H1 (cell line): Measurements from ENCODE around the gene FTCDNL1. TPM values are rescaled to one million over a fixed set of nuclear protein-coding genes. Genes with fewer than 3 reads are reported as not detected.

Source experiments
- CTCF ChIA-PET: fragments of 300-600 bp; sonication (Branson Sonifier 250); formaldehyde crosslinking; loops from one replicate; lab custom pipeline; 2021; ENCODE audit not compliant: partially characterized antibody; lab: Charles Lee
- POLR2A ChIA-PET: fragments of 300-600 bp; sonication (Branson Sonifier 250); formaldehyde crosslinking; loops from one replicate; lab custom pipeline; 2021; ENCODE audit warnings: inconsistent platforms; ENCODE audit not compliant: partially characterized antibody; lab: Charles Lee
- DNase-seq, 2 experiments: peaks; one replicate each; pipeline versions ENCODE4 v3.0.0 to v3.0.0-alpha.2; 2010 to 2022; ENCODE audit warnings: low spot score in 2 of 2, low read depth in 1 of 2, mixed read lengths in 1 of 2
- FAIRE-seq: peaks from 2 replicates; lab custom pipeline; 2011; peaks lifted over from hg19 to GRCh38; lab: Jason Lieb, UNC
- H2AFZ ChIP-seq: 2 replicates; pipeline ENCODE4 v1.8.1; 2012; ENCODE audit warnings: low read length, inconsistent platforms
- H2AK5ac ChIP-seq: 2 replicates; pipeline ENCODE4 v1.6.1; 2013; ENCODE audit warnings: low read depth, low read length
- H2BK120ac ChIP-seq: replicated peaks from 2 replicates; pipeline ENCODE3; 2013; ENCODE audit warnings: low read depth, low read length, inconsistent platforms
- H2BK12ac ChIP-seq: 2 replicates; pipeline ENCODE4 v1.6.1; 2013; ENCODE audit warnings: low read depth, low read length
- H2BK15ac ChIP-seq: 2 replicates; pipeline ENCODE4 v1.6.1; 2013; ENCODE audit warnings: low read length
- H2BK20ac ChIP-seq: 2 replicates; pipeline ENCODE4 v1.6.1; 2013; ENCODE audit warnings: low read length
- H2BK5ac ChIP-seq: 2 replicates; pipeline ENCODE4 v1.6.1; 2013; ENCODE audit warnings: low read depth, low read length
- H3K14ac ChIP-seq: 2 replicates; pipeline ENCODE4 v1.6.1; 2013; ENCODE audit warnings: inconsistent platforms; ENCODE audit not compliant: insufficient read length
- H3K18ac ChIP-seq: 2 replicates; pipeline ENCODE4 v1.6.1; 2013; ENCODE audit warnings: low read length; ENCODE audit errors: extremely low read depth
- H3K23ac ChIP-seq: 2 replicates; pipeline ENCODE4 v1.6.1; 2013; ENCODE audit warnings: inconsistent platforms; ENCODE audit not compliant: insufficient read length
- H3K23me2 ChIP-seq: 2 replicates; pipeline ENCODE4 v1.6.1; 2013; ENCODE audit warnings: low read depth, low read length
- H3K27ac ChIP-seq: 2 replicates; pipeline ENCODE4 v1.6.1; 2011; ENCODE audit warnings: low read depth, low read length, inconsistent platforms
- H3K27me3 ChIP-seq, 4 experiments: replicated peaks in 1 of 4; 1 replicate in 1 of 4; 2 replicates in 3 of 4; pipeline versions ENCODE4 v1.6.1 to v1.8.1; 2011 to 2013; ENCODE audit warnings: low read length in 3 of 4, mild to moderate bottlenecking in 3 of 4, inconsistent platforms in 2 of 4, mixed read lengths in 2 of 4, moderate library complexity in 1 of 4; ENCODE audit not compliant: control insufficient read depth in 3 of 4, insufficient read depth in 3 of 4; ENCODE audit errors: extremely low read depth in 1 of 4
- H3K36me3 ChIP-seq, 4 experiments: 2 replicates each; pipeline versions ENCODE4 v1.6.1 to v1.8.1; 2011 to 2013; ENCODE audit warnings: mild to moderate bottlenecking in 4 of 4, low read length in 3 of 4, moderate library complexity in 2 of 4, control low read depth in 1 of 4, inconsistent platforms in 1 of 4; ENCODE audit not compliant: insufficient read depth in 4 of 4, control insufficient read depth in 2 of 4
- H3K4ac ChIP-seq: replicated peaks from 2 replicates; pipeline ENCODE3; 2013; ENCODE audit warnings: low read length, low read depth, mixed read lengths, inconsistent platforms; ENCODE audit not compliant: insufficient read length
- H3K4me1 ChIP-seq, 4 experiments: replicated peaks in 1 of 4; 1 replicate in 1 of 4; 2 replicates in 3 of 4; pipeline versions ENCODE4 v1.6.1 to v1.8.1; 2011 to 2013; ENCODE audit warnings: low read length in 3 of 4, inconsistent platforms in 2 of 4, mixed read lengths in 1 of 4; ENCODE audit not compliant: insufficient read depth in 4 of 4, control insufficient read depth in 3 of 4
- H3K4me2 ChIP-seq, 2 experiments: 2 replicates each; pipeline versions ENCODE4 v1.6.1 to v1.8.1; 2011 to 2013; ENCODE audit warnings: low read depth in 2 of 2, low read length in 2 of 2, control low read depth in 1 of 2, inconsistent platforms in 1 of 2, mild to moderate bottlenecking in 1 of 2; ENCODE audit not compliant: insufficient read depth in 1 of 2
- H3K4me3 ChIP-seq, 4 experiments: fragments of 200-600, 300-600 bp in 1 of 4; sonication (generic), shearing (Covaris generic), sonication (Bioruptor Twin) in 1 of 4; 2 replicates each; pipeline versions ENCODE4 v1.5.1 to v1.8.1; 2011 to 2016; ENCODE audit warnings: low read length in 4 of 4, low read depth in 3 of 4, control low read depth in 2 of 4, inconsistent platforms in 2 of 4, mild to moderate bottlenecking in 2 of 4, mixed read lengths in 1 of 4, moderate library complexity in 1 of 4; ENCODE audit not compliant: insufficient read depth in 2 of 4; ENCODE audit errors: extremely low read depth in 1 of 4
- H3K56ac ChIP-seq: replicated peaks from 2 replicates; pipeline ENCODE3; 2013; ENCODE audit warnings: low read depth, mild to moderate bottlenecking, mixed read lengths, low read length, inconsistent platforms; ENCODE audit not compliant: insufficient read length
- H3K79me1 ChIP-seq: 2 replicates; pipeline ENCODE4 v1.6.1; 2013; ENCODE audit warnings: low read depth, low read length, control low read depth
- H3K79me2 ChIP-seq, 2 experiments: 2 replicates each; pipeline versions ENCODE4 v1.6.1 to v1.8.1; 2012 to 2013; ENCODE audit warnings: low read length in 2 of 2, mild to moderate bottlenecking in 2 of 2, inconsistent platforms in 1 of 2; ENCODE audit not compliant: insufficient read depth in 2 of 2, control insufficient read depth in 1 of 2
- H3K9ac ChIP-seq, 4 experiments: replicated peaks in 1 of 4; 1 replicate in 1 of 4; 2 replicates in 3 of 4; pipeline versions ENCODE4 v1.6.1 to v1.8.1; 2011 to 2013; ENCODE audit warnings: low read depth in 3 of 4, low read length in 3 of 4, control low read depth in 2 of 4, mild to moderate bottlenecking in 2 of 4, moderate library complexity in 2 of 4, inconsistent platforms in 1 of 4; ENCODE audit errors: extremely low read depth in 1 of 4
- H3K9me3 ChIP-seq, 2 experiments: 2 replicates each; pipeline versions ENCODE4 v1.6.1 to v1.8.1; 2012 to 2013; ENCODE audit warnings: mild to moderate bottlenecking in 2 of 2, moderate library complexity in 2 of 2, control low read depth in 1 of 2, inconsistent platforms in 1 of 2, low read depth in 1 of 2, low read length in 1 of 2, mixed read lengths in 1 of 2; ENCODE audit not compliant: insufficient read depth in 2 of 2
- H4K20me1 ChIP-seq, 2 experiments: replicated peaks in 1 of 2; 2 replicates each; pipeline versions ENCODE3 to v1.8.1; 2011 to 2013; ENCODE audit warnings: inconsistent platforms in 2 of 2, low read length in 2 of 2, mild to moderate bottlenecking in 1 of 2; ENCODE audit not compliant: insufficient read depth in 2 of 2, control insufficient read depth in 1 of 2
- H4K5ac ChIP-seq: 2 replicates; pipeline ENCODE4 v1.6.1; 2013; ENCODE audit warnings: low read length, low read depth, mixed read lengths, inconsistent platforms; ENCODE audit not compliant: insufficient read length
- H4K8ac ChIP-seq: 2 replicates; pipeline ENCODE4 v1.8.0; 2013; ENCODE audit warnings: mild to moderate bottlenecking, moderate library complexity, low read length, inconsistent platforms; ENCODE audit not compliant: insufficient read depth; ENCODE audit errors: extremely low read depth
- H4K91ac ChIP-seq: replicated peaks from 2 replicates; pipeline ENCODE3; 2013; ENCODE audit warnings: low read length, mixed read lengths, inconsistent platforms; ENCODE audit not compliant: insufficient read length
- BCL11A ChIP-seq, 2 experiments: IDR thresholded peaks; one replicate each; pipeline ENCODE4 v1.6.1; 2011; ENCODE audit warnings: low read depth in 2 of 2, low read length in 2 of 2, mild to moderate bottlenecking in 2 of 2
- CBX5 ChIP-seq: fragments of 300-800, 300-1000 bp; sonication (generic); IDR thresholded peaks from 2 replicates; pipeline ENCODE4 v1.7.1; 2016; ENCODE audit warnings: antibody characterized with exemption, low read length, low read depth
- EP300 ChIP-seq, 2 experiments: IDR thresholded peaks; 1 replicate in 1 of 2; 2 replicates in 1 of 2; pipeline ENCODE4 v1.6.1; 2011 to 2012; ENCODE audit warnings: low read depth in 2 of 2, low read length in 2 of 2, mild to moderate bottlenecking in 2 of 2, borderline replicate concordance in 1 of 2, inconsistent platforms in 1 of 2, moderate library complexity in 1 of 2
- GTF2F1 ChIP-seq: IDR thresholded peaks from 2 replicates; pipeline ENCODE4 v1.6.1; 2012; ENCODE audit warnings: low read depth, low read length, improper control_type of control experiment, borderline replicate concordance
- JUND ChIP-seq: IDR thresholded peaks from 2 replicates; pipeline ENCODE4 v1.6.1; 2011; ENCODE audit warnings: mild to moderate bottlenecking, improper control_type of control experiment, low read length
- MAX ChIP-seq: IDR thresholded peaks from 2 replicates; pipeline ENCODE4 v1.6.1; 2012; ENCODE audit warnings: inconsistent platforms
- PHF8 ChIP-seq: fragments of 200-600 bp; sonication (generic); conservative IDR thresholded peaks from 2 replicates; pipeline ENCODE4 v1.7.1; 2012; ENCODE audit warnings: low read depth, mild to moderate bottlenecking, inconsistent platforms, low read length, moderate library complexity
- POU5F1 ChIP-seq: IDR thresholded peaks from 2 replicates; pipeline ENCODE4 v1.6.1; 2011; ENCODE audit warnings: low read depth, mild to moderate bottlenecking, low read length, moderate library complexity
- RXRA ChIP-seq: IDR thresholded peaks from 2 replicates; pipeline ENCODE4 v1.6.1; 2011; ENCODE audit warnings: low read depth, mild to moderate bottlenecking, low read length, moderate library complexity; ENCODE audit not compliant: insufficient read depth
- SAP30 ChIP-seq: fragments of 300-600 bp; sonication (generic); IDR thresholded peaks from 2 replicates; pipeline ENCODE4 v1.7.1; 2012; ENCODE audit warnings: low read length, moderate library complexity, mild to moderate bottlenecking, inconsistent platforms; ENCODE audit not compliant: insufficient read depth, insufficient replicate concordance
- SP4 ChIP-seq: IDR thresholded peaks from 2 replicates; pipeline ENCODE4 v1.6.1; 2012; ENCODE audit warnings: low read length, inconsistent platforms
- TAF1 ChIP-seq: IDR thresholded peaks from 2 replicates; pipeline ENCODE4 v1.6.1; 2011; ENCODE audit warnings: mild to moderate bottlenecking, low read depth, low read length
- TAF7 ChIP-seq: optimal IDR thresholded peaks from 2 replicates; pipeline ENCODE3; 2011; ENCODE audit warnings: low read depth, mild to moderate bottlenecking, inconsistent platforms, low read length, moderate library complexity, borderline replicate concordance
- TEAD4 ChIP-seq: IDR thresholded peaks from 2 replicates; pipeline ENCODE4 v1.6.1; 2012; ENCODE audit warnings: low read depth, low read length, inconsistent platforms, mixed read lengths
- WGBS, 2 experiments: shearing (Covaris generic) in 1 of 2; methylation state at CpG; one replicate each; pipeline versions ENCODE4 v1.1.6 to v1.1.7; 2013 to 2015; ENCODE audit warnings: low lambda C conversion rate in 2 of 2, mixed read lengths in 2 of 2, inconsistent platforms in 1 of 2, low coverage in 1 of 2, missing lambda C conversion rate in 1 of 2; ENCODE audit not compliant: insufficient replicate concordance in 2 of 2, insufficient coverage in 1 of 2, insufficient read length in 1 of 2; ENCODE audit errors: extremely low coverage in 1 of 2, missing lambda C conversion rate in 1 of 2; 5-methylcytosine and 5-hydroxymethylcytosine counted together
- polyA plus RNA-seq, 7 experiments: library from polyadenylated mRNA; depleted of rRNA in 3 of 7; stranded (reverse) in 5 of 7; unstranded in 2 of 7; fragments of >200 nt in 5 of 7; fragments of 200-250 nt in 2 of 7; gene quantifications; 1 replicate in 5 of 7; 2 replicates in 1 of 7; 4 replicates in 1 of 7; pipeline versions ENCODE4 v1.2.1 to v1.2.3, GENCODE V29; 2011 to 2013; ENCODE audit warnings: missing spikeins in 2 of 7, mixed read lengths in 2 of 7
- total RNA-seq: library from RNA; stranded (reverse); fragmentation: NEBNext Ultra II Directional; extraction: Animal tissue kit (Norgen Biotek cat#: 25700); gene quantifications from 2 replicates; pipeline ENCODE4 v1.2.1, GENCODE V29; 2021

The FTCDNL1 gene
- total and polyA plus RNA-seq, 2 of the 8 experiments (the other 6 are each of a cell fraction or from before 2014, with no cell fraction given), result 0.41 to 0.97 TPM

DNA sequence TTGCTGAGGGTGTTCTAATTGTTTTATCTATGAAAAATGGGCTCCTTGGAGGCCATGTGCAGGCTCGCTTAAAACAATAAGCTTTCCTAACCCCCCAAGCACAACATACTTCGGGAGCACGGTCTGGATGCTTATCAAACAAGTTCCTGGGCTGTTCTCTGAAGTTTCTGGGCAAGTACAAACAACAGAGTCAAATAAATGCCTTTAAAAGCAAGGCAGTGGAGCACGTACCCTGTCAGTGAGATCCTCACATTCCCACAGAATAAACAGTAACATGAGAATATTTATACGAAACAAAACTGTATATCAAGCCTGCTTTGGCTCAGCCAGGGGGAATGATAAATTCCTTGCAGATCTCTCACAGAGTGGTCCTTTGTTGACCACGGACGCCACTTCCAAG is 44.8 kb downstream of the FTCDNL1 start:
- FAIRE-seq, result no peak
- 90% methylated on average over 7 of the region's 7 CpGs; no CpG with 5 or more reads in 1 of the 2 experiments for WGBS, 2 experiments
- H2AFZ ChIP-seq, result no peak overlapping the region
- TF ChIP-seq TAF7 (no peak), MAX (no peak), TAF1 (no peak), PHF8 (no peak), EP300 (IDR thresholded peaks at IDR 0.05; ENCODE audit: borderline replicate concordance in 1 of 2, low read depth in 2 of 2, low read length in 2 of 2) (no peak), CBX5 (no peak), BCL11A (IDR thresholded peaks at IDR 0.05; ENCODE audit: low read depth in 2 of 2, low read length in 2 of 2) (no peak), RXRA (no peak), JUND (no peak), SP4 (no peak), TEAD4 (no peak), POU5F1 (no peak), SAP30 (no peak), GTF2F1 (no peak)

More for the DNA sequence above, 44.8 kb downstream of the FTCDNL1 start:
- Histone ChIP-seq H2BK12ac (no peak overlapping the region), H3K4me1 (peaks cover 0 to 7% (median 2%) of the 10 kb centered on the region in 4 experiments; a peak in 6 of 7 replicates), H3K9ac (no peak overlapping the region), H3K79me2 (no peaks in the 10 kb centered on the region), H4K5ac (no peak overlapping the region), H3K56ac (no peak overlapping the region), H3K4me3 (no peak overlapping the region), H3K18ac (no peak overlapping the region), H4K91ac (no peak overlapping the region), H3K27ac (no peak overlapping the region), H4K20me1 (no peaks in the 10 kb centered on the region), H3K14ac (no peak overlapping the region), H2BK120ac (no peak overlapping the region), H3K79me1 (no peaks in the 10 kb centered on the region), H3K36me3 (no peaks in the 10 kb centered on the region; a peak in 1 of 8 replicates), H4K8ac (no peak overlapping the region), H3K27me3 (no peaks in the 10 kb centered on the region; a peak in 1 of 7 replicates), H3K9me3 (0 out of 4 replicates have a peak, but pooled peaks cover 0 to 2% of the 10 kb centered on the region in 2 experiments), H3K4ac (no peak overlapping the region), H2BK20ac (no peak overlapping the region), H3K4me2 (no peak overlapping the region), H2AK5ac (no peak overlapping the region), H2BK5ac (no peak overlapping the region), H3K23me2 (no peaks in the 10 kb centered on the region), H3K23ac (no peak overlapping the region), H2BK15ac (no peak overlapping the region)
- ChIA-PET POLR2A (no interaction called here), CTCF (interaction anchor here (0.6 to 2.5 kb wide), 3 partner anchors 47 to 764 kb away, joined by 3 to 10 read pairs (median 4); no protein-coding TSS in a partner anchor)
- no peak for DNase-seq
